ENCODE data around the gene NNT.

- TF ChIP-seq CTCF (conservative IDR thresholded peaks at IDR 0.05 in 1 of 2, IDR thresholded peaks at IDR 0.05 in 1 of 2; ENCODE audit: extremely low read depth in 1 of 2, insufficient read depth in 1 of 2, low read depth in 1 of 2, low read length in 2 of 2) (no peak), EZH2 (IDR thresholded peaks at IDR 0.05; ENCODE audit: borderline replicate concordance, low read length) (no peak)
Measured at GRCh38 chr5:43659075-43659474, 56.1 kb downstream of the NNT start.

All from mammary epithelial cell (primary cell).